ENCODE results near the gene TEX52.
A peak's percentile ranks its signal among the peaks of the same experiment; 100 is the strongest.
"Not testable (repeated sequence)": the region's sequence is repeated elsewhere in the genome, so short reads cannot be mapped to it uniquely, and the experiment has no call there.

Gene TEX52

DNA sequence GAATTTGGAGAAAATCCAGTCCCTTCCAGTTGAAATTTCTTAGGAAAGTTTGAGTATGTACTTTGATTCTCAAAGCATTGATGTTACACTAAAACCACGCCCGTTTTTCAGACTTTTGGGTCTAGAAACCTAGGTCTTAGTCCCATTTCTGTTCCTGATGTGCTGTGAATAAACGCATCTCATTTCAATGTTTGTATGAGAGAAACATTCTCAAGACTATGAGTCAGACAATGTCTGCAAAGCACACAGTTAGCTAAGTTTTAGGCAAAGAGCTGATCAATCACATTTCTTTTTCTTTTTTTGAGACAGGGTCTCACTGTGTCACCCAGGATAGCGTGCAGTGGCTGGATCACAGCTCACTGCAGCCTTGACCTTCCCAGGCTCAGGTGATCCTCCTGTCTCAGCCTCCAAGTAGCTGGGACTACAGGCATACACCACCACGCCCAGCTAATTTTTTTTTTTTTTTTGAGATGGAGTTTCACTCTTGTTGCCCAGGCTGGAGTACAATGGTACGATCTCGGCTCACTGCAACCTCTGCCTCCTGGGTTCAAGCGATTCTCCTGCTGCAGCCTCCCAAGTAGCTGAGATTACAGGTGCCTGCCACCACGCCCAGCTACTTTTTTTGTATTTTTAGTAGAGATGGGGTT, 12.3 kb upstream of the TEX52 start:
- not testable (repeated sequence) for DNase-seq (ENCODE audit: low read depth, low spot score)

DNA sequence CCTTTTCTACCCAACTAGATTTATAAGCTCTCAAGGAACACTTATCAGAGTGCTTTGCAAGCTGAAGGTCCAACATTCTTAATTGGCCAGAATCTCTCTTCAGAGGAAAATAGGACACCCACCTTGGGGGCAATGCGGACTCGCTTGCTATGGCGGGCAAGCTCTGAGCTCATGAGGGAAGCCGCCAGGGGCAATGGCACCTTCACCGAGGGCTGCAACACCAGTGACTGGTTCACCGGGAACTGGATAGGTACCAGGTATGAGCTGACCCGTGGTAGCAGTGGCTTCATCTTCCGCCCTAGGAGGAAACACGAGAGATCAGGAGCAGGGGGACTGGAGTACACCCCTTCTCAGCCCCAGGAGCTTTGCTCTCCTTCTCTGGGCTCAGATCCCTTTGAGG, 7.4 kb upstream of the TEX52 start:
- no peak for DNase-seq (ENCODE audit: low read depth, low spot score)

DNA sequence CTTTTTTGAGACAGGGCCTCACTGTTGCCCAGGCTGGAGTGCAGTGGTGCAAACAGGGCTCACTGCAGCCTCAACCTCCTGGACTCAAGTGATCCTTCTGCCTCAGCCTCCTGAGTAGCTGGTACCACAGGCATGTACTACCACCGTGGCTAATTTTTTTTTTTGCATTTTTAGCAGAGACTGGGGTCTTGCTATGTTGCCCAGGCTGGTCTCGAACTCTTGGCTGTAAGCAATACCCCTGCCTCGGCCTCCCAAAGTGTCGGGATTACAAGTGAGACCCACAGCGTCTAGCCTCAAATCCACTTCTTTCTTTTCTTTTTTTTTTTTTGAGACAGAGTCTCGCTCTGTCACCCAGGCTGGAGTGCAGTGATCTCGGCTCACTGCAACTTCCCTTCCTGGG, 6.6 kb upstream of the TEX52 start:
- DNase-seq (ENCODE audit: low read depth, low spot score), result not testable (repeated sequence)

DNA sequence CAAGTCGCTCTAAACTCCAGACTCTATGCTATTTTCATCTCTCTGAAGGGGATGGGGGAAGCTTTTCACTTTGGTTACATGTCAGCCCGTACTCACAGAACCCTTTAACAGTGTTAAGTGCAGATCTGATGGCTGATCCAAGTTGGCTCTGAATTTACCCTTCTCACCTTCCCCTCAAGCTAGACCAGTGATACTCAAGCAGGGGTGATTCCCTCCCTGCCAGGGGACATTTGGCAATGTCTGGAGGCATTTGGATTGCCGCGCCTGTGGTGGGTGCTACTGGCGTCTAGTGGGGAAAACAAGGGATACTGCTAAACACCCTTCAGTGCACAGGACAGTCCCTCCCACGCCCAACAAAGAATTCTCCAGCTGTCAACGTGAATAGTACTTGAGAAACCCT, 6.0 kb upstream of the TEX52 start:
- DNase-seq (ENCODE audit: low read depth, low spot score), result no peak

DNA sequence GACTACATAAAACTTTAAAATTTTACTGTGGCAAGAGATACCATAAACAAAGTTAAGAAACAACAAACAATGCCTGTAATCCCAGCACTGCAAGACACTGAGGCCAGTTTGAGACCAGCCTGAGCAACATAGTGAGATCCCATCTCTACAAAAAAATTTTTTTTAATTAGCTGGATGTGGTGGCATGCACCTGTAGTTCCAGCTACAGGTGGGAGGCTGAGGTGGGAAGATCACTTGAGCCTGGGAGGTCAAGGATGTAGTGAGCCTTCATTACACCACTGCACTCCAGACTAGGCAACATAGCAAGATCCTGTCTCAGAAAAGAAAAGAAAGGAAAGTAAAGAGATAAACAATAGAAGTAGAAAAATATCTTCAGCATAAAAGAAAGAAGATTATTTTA, 3.3 kb upstream of the TEX52 start:
- no peak for DNase-seq (ENCODE audit: low read depth, low spot score)

DNA sequence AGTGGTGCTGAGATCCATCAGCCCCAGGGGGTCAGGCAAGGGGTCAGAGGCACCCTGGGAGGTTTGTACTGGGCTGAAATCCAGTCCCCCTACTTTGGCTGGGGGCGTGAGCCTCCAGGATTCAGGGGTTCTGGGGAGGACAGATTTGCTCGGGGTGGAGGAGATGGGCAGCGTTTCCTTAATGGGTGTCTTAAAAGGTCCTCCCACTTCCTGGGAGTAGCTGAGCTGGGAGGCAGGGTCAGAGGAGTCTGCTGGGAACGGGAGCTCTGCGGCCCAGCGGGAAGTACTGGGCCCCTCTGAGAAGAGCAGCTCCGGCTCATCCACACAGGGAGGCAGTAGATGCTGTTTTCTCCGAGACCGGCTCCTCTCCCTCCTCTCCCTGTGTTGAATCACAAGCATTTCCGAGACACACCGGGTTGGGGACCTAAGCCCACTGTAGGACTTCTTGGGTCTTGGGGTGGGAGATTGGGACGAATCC, 2.1 kb upstream of the TEX52 start:
- DNase-seq (ENCODE audit: low read depth, low spot score), result no peak

DNA sequence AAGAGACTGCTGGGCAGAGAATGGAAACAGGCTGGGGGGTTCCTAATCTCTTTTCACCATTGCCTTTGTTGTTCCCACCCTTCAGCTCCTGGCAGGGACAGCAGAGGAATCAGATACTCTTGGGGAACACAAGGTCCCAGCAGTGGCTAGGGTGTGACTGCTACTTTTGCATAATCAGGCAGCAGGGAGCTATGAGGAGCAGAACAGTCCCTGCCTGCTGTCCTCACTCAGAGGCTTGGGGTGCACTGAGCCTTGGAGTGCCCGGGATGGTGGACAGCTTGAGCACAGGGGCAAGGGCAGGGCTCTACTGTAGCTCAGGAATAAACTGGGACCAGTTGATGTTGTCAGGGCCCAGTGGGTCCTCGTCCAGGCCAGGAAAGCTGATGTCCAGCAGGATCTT, 1.5 kb upstream of the TEX52 start:
- DNase-seq (ENCODE audit: low read depth, low spot score), result no peak

DNA sequence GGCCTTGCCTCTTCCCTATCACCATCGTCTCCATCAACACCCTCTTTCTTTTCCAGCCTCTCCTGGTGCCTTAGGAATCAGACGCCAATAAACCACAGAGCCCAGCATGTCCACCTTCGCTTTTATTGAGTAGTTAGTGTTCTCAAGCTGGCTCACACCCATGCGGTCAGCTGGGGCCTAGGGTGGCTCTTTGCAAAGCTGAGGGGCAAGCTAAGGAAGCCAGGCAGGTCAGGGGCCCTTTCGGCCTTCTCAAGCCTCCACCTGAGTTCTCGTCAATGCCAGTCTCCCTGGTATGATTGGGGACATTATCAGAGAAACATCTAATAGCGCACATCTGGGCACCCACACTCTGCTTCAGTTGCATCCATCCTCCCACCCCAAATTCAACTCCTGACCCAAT, 737 bp upstream of the TEX52 start:
- no peak for DNase-seq (ENCODE audit: low read depth, low spot score)

DNA sequence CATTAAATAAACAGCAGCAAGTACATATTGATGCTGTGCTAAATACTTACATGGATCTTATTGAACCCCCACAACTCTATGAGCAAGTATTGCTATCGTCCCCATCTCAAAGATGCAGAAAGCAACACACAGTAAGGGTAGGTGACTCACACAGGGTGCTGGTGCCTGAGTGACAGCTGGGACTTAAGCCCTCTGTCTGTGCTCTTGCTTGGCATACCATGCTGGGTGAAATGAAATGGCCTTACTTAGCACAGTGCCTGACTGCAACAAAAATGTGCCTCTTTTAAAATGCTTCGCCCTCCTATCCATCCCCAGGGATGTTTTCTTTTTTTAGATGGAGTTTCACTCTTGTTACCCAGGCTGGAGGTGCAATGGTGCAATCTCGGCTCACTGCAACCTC, 788 bp downstream of the TEX52 start:
- DNase-seq (ENCODE audit: low read depth, low spot score), result no peak

DNA sequence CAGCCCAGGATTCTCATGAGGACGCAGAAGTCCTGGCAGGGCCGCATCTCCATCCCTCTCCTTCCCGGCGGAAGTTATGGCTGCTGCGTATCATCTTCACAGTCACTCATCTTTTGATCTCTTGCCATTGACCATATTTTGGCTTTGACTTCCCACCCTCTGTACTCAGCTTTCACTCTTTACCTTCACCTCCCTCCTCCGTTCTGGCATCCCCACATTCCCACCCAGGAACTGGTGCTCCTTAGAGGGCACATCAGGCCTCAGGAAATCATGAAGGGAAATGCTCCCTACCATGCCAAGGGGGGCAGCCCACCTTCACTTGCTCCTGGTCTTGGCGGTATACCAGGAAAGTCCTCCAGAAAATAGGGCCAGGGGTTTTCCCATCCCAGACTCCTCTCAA, 1.3 kb downstream of the TEX52 start:
- DNase-seq (ENCODE audit: low read depth, low spot score), result no peak

DNA sequence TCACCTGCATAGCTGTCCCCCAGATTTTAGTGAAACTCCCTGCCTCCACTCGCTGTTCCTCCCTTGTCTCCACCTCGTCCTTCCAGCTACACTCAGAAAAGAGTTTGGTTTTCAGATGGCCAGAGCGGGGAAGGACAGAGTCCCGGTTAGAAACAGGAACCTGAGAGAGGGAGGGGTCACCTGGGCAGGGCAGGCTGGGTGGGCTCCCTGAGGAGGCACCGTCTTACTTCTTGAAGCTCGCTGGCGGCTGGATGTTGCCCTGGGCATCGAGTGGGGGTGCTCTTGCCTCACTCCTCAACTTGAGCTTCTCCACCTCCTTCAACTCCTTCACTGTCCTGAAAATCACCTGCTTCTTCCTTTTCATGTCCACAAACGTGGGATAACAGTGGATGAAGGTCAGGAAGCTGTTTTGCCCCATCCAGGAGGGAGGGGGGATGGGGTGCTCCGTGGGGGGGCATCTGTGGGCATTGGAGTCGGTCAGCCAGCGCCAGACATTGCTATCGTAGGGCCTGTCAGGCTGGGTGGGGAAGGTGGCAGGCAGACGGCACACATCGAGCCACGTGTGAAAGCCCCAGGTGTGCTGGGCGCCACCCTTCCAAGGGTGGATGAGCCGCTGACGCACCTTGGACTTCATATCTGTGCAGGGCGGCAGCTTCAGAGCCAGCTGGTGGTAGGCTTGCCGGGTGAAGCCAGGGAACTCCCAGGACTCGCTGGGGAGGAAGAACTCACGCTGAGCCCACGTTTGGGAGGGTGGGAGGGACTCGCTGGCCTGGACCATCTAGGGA, 2.0 kb downstream of the TEX52 start:
- no peak for DNase-seq (ENCODE audit: low read depth, low spot score)

DNA sequence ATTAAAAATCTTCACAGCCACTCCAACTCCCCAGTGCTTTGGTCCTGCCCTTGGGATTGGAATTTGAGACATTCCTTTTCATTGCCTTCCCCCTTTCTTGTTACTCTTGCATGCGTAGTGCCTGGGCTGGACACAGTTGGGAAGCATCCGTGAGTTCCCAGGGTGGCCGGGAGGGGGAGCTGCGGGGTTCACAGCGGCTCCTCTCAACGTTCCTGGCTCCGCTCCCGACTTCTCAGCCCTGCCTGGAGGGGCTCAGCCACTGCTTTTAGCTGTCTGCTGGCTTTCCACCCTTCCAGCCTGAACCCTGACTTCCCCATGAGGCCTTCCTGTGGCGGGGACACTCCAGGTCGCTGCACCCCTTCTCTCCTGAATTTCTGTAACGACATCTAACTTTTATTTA, 3.2 kb downstream of the TEX52 start:
- DNase-seq (ENCODE audit: low read depth, low spot score), result no peak

DNA sequence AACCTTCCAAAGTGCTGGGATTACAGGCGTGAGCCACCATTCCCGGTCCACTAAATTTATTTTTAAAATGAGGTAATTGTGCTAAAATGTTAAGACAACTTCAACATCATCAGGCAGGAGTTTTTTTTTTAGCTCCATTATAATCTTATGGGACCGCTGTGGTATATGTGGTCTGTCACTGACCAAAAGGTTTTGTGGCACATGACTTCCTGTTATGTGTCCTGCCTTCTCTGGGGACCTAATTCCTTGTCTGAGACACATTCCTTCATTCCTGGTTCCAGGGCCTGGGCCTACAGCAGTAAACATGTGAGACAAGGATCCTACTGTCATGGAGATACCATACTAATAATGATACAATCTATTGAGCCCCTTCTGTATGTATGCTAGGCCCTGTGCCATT, 4.9 kb downstream of the TEX52 start:
- no peak for DNase-seq (ENCODE audit: low read depth, low spot score)

DNA sequence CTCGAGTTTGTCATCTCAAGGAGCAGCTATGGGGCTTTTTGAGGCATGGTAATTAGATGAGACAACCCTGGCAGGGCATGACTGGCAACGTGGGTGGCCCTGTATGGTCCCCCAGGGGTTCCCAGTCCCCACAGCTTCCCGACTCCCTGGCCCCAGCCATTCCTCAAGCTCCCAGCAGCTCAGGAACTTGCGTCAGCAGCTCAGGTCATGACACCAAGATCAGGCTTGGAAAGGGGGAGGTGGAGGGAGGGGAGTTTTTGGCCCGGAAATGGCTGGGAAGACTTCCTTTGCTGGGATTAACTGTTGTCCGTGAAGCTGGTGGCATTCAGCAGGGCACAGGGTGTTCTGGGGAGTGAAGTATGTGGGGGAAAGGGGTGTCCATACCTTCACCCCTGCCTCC, 11.6 kb downstream of the TEX52 start:
- DNase-seq (ENCODE audit: low read depth, low spot score), result no peak

DNA sequence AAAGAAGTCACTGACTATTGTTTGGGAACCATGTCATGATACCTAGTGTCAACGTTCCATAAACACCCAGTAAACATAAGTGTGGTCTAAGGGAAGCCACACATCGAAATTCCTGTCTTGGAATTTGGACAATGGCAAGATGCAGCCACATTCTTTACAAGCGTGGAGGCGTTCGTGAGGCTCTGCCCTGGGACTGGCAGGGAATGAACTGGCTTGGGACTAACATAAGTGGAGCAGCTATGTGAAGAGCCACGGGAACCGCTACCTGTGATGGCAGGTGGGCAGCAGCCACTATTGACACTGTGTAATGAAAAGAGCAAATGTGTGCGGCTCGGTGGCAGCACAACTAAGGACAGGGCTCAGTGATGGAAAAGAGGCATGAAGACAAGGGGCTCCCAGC, 12.1 kb downstream of the TEX52 start:
- DNase-seq (ENCODE audit: low read depth, low spot score), result no peak

DNA sequence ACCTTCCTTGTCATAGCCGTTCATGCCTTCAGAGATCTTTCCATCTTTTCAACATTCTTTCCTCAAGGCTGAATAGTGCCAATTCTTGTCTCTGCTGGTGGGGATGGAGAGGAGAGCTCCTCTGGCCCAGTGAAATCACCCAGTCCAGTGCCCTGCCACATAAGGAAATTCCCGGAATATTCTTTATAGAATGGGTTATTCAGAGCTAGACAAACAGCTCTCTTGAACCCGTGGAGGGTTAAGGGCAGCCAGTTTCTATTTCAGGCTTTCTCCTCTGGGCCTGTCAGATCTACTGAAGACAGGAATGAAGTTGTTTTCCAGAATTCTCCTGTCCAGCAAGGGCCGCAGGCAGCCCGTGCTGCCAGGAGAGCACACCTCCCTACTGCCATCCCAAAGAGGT, 13.9 kb downstream of the TEX52 start:
- no peak for DNase-seq (ENCODE audit: low read depth, low spot score)

DNA sequence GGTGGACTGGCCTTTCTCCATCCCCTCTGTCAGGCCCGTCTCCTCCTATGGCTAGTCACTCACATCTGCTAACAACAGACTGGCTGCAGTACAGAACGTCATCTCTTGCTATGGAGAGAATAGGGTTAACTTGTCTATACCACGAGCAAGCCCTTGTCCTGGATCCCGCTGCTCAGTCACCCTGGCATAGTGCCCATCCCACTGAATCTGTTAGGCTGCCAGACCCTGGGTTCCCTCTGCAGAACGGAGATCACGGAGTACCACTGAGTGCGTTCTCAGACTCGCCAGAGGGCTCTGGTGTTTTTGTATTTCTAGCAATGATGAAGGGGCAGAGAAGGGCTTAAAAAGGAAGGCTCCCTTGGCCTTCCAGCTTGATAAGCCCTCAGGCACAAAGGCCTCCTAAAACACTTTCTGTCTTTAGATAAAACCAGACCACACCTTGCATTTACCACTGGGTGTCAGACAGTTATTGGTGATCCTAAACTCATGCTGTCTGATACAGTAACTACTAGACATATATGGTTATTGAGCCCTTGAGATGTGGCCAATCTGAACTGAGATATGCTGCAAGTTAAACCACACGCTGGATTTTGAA, 15.7 kb downstream of the TEX52 start:
- DNase-seq (ENCODE audit: low read depth, low spot score), result no peak

DNA sequence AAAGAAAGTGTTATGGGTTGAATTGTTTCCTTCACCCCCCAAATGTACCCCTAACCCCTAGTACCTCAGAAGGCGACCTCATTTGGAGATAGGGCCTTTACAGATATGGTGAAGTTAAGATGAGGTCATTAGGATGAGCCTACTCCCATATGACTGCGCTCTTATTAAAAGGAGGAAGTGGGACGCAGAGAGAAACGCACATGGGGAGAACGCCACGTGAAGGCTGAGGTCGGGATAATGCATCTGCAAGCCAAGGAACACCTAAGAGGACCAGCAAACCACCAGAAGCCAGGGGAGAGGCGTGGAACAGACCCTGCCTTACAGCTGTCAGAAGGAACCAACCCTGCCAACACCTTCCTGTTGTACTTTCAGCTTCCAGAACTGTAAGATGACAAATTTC, 20.3 kb downstream of the TEX52 start:
- no peak for DNase-seq (ENCODE audit: low read depth, low spot score)

DNA sequence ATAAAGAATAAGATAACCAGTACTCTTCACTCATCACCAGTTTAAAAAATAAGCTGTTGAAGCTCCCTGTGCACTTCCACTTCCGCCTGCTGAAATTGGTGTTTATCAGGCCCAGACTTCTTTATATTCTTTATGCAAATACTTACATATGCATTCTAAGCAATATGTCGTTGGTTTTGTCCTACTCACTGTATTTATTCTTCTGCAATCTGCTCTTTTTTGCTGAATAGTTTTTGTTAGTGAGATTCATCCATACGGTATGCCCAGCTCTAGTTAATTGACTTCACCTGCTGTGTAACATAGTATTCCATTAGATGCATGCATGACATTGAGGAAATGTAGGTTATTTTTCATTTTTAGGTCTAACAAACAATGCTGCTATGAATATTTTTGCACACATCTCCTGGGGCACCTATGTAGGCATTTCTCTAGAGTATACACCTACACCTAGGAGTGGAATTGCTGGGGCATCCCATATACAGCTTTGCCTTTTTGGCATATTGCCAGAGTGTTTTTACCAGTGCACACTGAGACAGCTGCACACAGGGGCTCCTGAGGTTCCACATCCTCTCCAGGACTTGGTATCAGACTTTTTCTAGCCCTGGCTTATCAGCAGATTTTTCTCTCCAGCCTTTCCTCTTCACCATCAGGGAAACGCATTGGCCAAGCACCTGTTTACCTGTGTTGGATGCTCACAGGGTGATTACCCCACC, 21.0 kb downstream of the TEX52 start:
- no peak for DNase-seq (ENCODE audit: low read depth, low spot score)

DNA sequence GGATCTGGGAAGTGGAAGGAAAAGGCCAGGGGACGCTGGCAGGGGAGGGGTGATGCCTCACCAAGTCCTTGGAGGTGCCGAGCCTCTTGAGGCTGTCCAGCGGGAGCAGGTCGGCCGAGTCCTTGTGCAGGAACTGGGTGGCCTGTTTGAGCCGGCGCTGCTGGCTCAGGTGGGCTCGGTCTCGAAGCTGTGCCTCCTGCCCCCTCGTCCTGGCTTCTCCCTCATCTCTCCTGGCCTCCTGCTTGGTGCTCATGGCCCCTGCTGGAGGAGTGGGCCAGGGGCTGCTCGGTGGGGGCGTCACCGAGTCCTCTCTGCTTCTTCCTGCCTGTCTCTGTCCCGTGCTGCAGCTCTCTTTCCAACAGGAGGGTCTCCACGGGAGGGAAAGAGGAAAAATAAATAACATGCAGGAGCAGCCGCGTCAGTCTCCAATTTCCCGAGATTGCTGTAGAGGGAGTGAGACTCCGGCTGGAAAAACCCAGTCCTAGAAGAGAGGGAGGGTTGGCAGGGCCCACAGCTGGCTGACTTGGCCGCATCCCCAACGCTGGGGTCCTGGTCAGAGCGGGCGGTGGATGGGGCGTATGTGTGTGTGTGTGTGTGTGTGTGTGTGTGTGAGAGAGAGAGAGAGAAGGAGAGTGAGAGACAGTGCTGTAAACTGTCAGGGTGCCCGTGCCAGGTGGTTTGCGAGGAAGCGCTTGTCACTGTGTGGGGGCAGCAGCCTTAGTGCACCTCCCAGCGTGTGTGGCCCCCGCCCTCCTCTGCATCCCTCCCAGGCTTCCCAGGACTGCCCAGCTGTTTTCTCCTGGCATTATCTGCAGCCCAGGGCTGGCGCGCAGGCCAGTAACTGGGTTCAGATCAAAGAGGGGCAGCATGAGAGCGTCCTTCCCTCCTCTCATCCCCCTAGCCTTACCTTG, 22.0 kb downstream of the TEX52 start, which contains the start of gene NRIP2:
NRIP2 (minus strand) TSS at position 455 of the 911 bp plus-strand sequence; CDS start at position 403, 52 bp downstream.
- peak; percentile 68 for DNase-seq (ENCODE audit: low read depth, low spot score)

DNA sequence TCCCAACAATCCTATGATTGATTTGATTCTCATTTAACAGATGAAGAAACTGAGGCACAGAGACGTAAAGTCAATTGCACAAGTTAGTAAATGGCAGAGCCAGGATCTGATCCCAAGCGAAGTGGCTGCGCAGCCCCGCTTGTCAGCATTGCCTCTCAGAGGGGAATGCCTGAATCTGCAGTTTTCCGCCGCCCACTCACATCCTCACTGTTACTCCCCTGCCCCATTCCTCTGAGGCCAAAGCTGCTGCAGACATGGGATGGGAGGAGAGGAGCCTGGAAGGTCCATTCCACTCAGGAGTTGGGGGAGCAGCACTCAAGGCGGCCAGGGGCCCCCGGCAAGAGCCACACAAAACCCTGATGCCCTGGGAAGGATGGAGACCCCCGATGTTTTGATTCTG, 23.0 kb downstream of the TEX52 start:
- no peak for DNase-seq (ENCODE audit: low read depth, low spot score)

Measured in brain pericyte (primary cell).